ENCODE data around the gene RGS12. TPM values are rescaled to one million over a fixed set of nuclear protein-coding genes. Genes with fewer than 3 reads are reported as not detected.

Gene RGS12
- total RNA-seq, 2 experiments from 2014 or later: 5.2 to 6.4 TPM

GRCh38 chr4:3312362-3312761, 19.5 kb downstream of the RGS12 start:
- intact Hi-C loops (cut with micrococcal nuclease; ENCODE audit: unreplicated experiment): no loop called here
- Histone ChIP-seq H2AFZ (ENCODE audit: low read length) (no peak overlapping the region), H3K36me3 (ENCODE audit: insufficient read depth, low read length) (no peaks in the 10 kb centered on the region), H3K9me2 (ENCODE audit: insufficient read depth, low read length) (no peaks in the 10 kb centered on the region), H3K27ac (ENCODE audit: low read depth, low read length, poor library complexity, severe bottlenecking) (no peak overlapping the region), H3K4me2 (ENCODE audit: low read length) (no peak overlapping the region), H3K9me3 (ENCODE audit: low read length) (no peaks in the 10 kb centered on the region), H3K4me3 (ENCODE audit: low read depth, low read length, poor library complexity, severe bottlenecking) (no peak overlapping the region), H4K20me1 (ENCODE audit: insufficient read depth, low read length) (no peaks in the 10 kb centered on the region), H3K79me2 (ENCODE audit: insufficient read depth, low read depth, low read length) (no peaks in the 10 kb centered on the region), H3K4me1 (ENCODE audit: insufficient read depth, low read length, poor library complexity, severe bottlenecking) (no peaks in the 10 kb centered on the region)
- POLR2A ChIA-PET: interaction anchor here (0.7 kb wide), 1 partner anchor 16 kb away, joined by 3 read pairs; no protein-coding TSS in a partner anchor
- CTCF ChIA-PET (ENCODE audit: unreplicated experiment): no interaction called here
- DNase-seq (ENCODE audit: low spot score): no peak
- TF ChIP-seq CTCF (conservative IDR thresholded peaks at IDR 0.05; ENCODE audit: low read length) (no peak), EZH2phosphoT487 (IDR thresholded peaks at IDR 0.05; ENCODE audit: borderline replicate concordance, low read depth, low read length) (no peak)
- no TSS peak for BruUV-seq (replicated peaks)

GRCh38 chr4:3313139-3313538, 20.3 kb downstream of the RGS12 start:
- Histone ChIP-seq H2AFZ (ENCODE audit: low read length) (no peak overlapping the region), H3K79me2 (ENCODE audit: insufficient read depth, low read depth, low read length) (no peaks in the 10 kb centered on the region), H3K4me3 (ENCODE audit: low read depth, low read length, poor library complexity, severe bottlenecking) (no peak overlapping the region), H4K20me1 (ENCODE audit: insufficient read depth, low read length) (no peaks in the 10 kb centered on the region), H3K4me2 (ENCODE audit: low read length) (no peak overlapping the region), H3K27ac (ENCODE audit: low read depth, low read length, poor library complexity, severe bottlenecking) (no peak overlapping the region), H3K9me2 (ENCODE audit: insufficient read depth, low read length) (no peaks in the 10 kb centered on the region), H3K9me3 (ENCODE audit: low read length) (no peaks in the 10 kb centered on the region), H3K4me1 (ENCODE audit: insufficient read depth, low read length, poor library complexity, severe bottlenecking) (no peaks in the 10 kb centered on the region), H3K36me3 (ENCODE audit: insufficient read depth, low read length) (no peaks in the 10 kb centered on the region)
- no TSS peak for BruUV-seq (replicated peaks)
- intact Hi-C loops (cut with micrococcal nuclease; ENCODE audit: unreplicated experiment): no loop called here
- POLR2A ChIA-PET: no interaction called here
- DNase-seq (ENCODE audit: low spot score): no peak
- CTCF ChIA-PET (ENCODE audit: unreplicated experiment): no interaction called here
- no peak for TF ChIP-seq CTCF (conservative IDR thresholded peaks at IDR 0.05; ENCODE audit: low read length)
- TF ChIP-seq EZH2phosphoT487 (IDR thresholded peaks at IDR 0.05; ENCODE audit: borderline replicate concordance, low read depth, low read length): no peak

GRCh38 chr4:3313556-3314228, 20.9 kb downstream of the RGS12 start:
- Histone ChIP-seq H3K4me3 (ENCODE audit: low read depth, low read length, poor library complexity, severe bottlenecking) (no peak overlapping the region), H3K4me1 (ENCODE audit: insufficient read depth, low read length, poor library complexity, severe bottlenecking) (no peaks in the 10 kb centered on the region), H3K4me2 (ENCODE audit: low read length) (no peak overlapping the region), H4K20me1 (ENCODE audit: insufficient read depth, low read length) (no peaks in the 10 kb centered on the region), H3K27ac (ENCODE audit: low read depth, low read length, poor library complexity, severe bottlenecking) (no peak overlapping the region), H3K9me2 (ENCODE audit: insufficient read depth, low read length) (no peaks in the 10 kb centered on the region), H3K79me2 (ENCODE audit: insufficient read depth, low read depth, low read length) (no peaks in the 10 kb centered on the region), H2AFZ (ENCODE audit: low read length) (no peak overlapping the region), H3K9me3 (ENCODE audit: low read length) (no peaks in the 10 kb centered on the region), H3K36me3 (ENCODE audit: insufficient read depth, low read length) (no peaks in the 10 kb centered on the region)
- ChIA-PET CTCF (ENCODE audit: unreplicated experiment) (no interaction called here), POLR2A (no interaction called here)
- TF ChIP-seq EZH2phosphoT487 (IDR thresholded peaks at IDR 0.05; ENCODE audit: borderline replicate concordance, low read depth, low read length): no peak
- no peak for DNase-seq (ENCODE audit: low spot score)
- intact Hi-C loops (cut with micrococcal nuclease; ENCODE audit: unreplicated experiment): no loop called here
- no TSS peak for BruUV-seq (replicated peaks)
